Type B pancreatic cell (in vitro differentiated cells): ENCODE results near the gene ADAMTS16. TPM values are rescaled to one million over a fixed set of nuclear protein-coding genes. Genes with fewer than 3 reads are reported as not detected.

Experiments used
- DNase-seq: peaks from one replicate; pipeline ENCODE4 v3.0.0; 2021; ENCODE audit warnings: mixed read lengths; ENCODE audit not compliant: unreplicated experiment; ENCODE audit errors: extremely low spot score
- H3K27ac Mint-ChIP-seq: 2 replicates; pipeline ENCODE4 v1.8.0; 2021; ENCODE audit warnings: mild to moderate bottlenecking, mixed read lengths
- H3K27me3 Mint-ChIP-seq: 2 replicates; pipeline ENCODE4 v1.8.0; 2021; ENCODE audit warnings: mixed read lengths
- H3K36me3 Mint-ChIP-seq: 2 replicates; pipeline ENCODE4 v1.8.0; 2021; ENCODE audit warnings: mixed read lengths
- H3K4me1 Mint-ChIP-seq: one replicate; pipeline ENCODE4 v1.8.0; 2021; ENCODE audit warnings: mixed read lengths; ENCODE audit not compliant: unreplicated experiment
- H3K4me3 Mint-ChIP-seq: 2 replicates; pipeline ENCODE4 v1.8.0; 2021; ENCODE audit warnings: mild to moderate bottlenecking, mixed read lengths
- H3K9me3 Mint-ChIP-seq: 2 replicates; pipeline ENCODE4 v1.8.0; 2021; ENCODE audit warnings: mixed read lengths
- CTCF ChIP-seq: fragments of 200-600 bp; sonication (generic); conservative IDR thresholded peaks from 2 replicates; pipeline ENCODE4 v1.5.0; 2021; ENCODE audit warnings: antibody characterized with exemption, mild to moderate bottlenecking
- total RNA-seq: library from RNA; stranded (reverse); gene quantifications from 2 replicates; pipeline ENCODE4 v1.2.1, GENCODE V29; 2021; ENCODE audit warnings: low replicate concordance

The ADAMTS16 gene
- total RNA-seq, 1 donor from 2014 or later, result 23.3 TPM

- Mint-ChIP-seq H3K4me3 (no peak overlapping the region), H3K36me3 (no peaks in the 10 kb centered on the region), H3K4me1 (no peaks in the 10 kb centered on the region), H3K27ac (no peak overlapping the region), H3K27me3 (no peaks in the 10 kb centered on the region), H3K9me3 (no peaks in the 10 kb centered on the region)
- no peak for DNase-seq
- TF ChIP-seq CTCF, result no peak
These were observed 25.4 kb downstream of the ADAMTS16 start for GRCh38 chr5:5165541-5166002.

GRCh38 chr5:5169466-5169865 lies 29.3 kb downstream of the ADAMTS16 start:
- Mint-ChIP-seq H3K4me1 (no peaks in the 10 kb centered on the region), H3K9me3 (no peaks in the 10 kb centered on the region), H3K4me3 (no peak overlapping the region), H3K27ac (no peak overlapping the region), H3K36me3 (no peaks in the 10 kb centered on the region), H3K27me3 (no peaks in the 10 kb centered on the region)
- no peak for DNase-seq
- no peak for TF ChIP-seq CTCF

- H3K4me1 Mint-ChIP-seq, result peaks cover 26% of the 10 kb centered on the region
- no peaks in the 10 kb centered on the region for H3K9me3 Mint-ChIP-seq
- no peaks in the 10 kb centered on the region for H3K36me3 Mint-ChIP-seq
- TF ChIP-seq CTCF, result no peak
- no peak overlapping the region for H3K4me3 Mint-ChIP-seq
- no peak for DNase-seq
- peaks cover 4% of the 10 kb centered on the region for H3K27me3 Mint-ChIP-seq
- no peak overlapping the region for H3K27ac Mint-ChIP-seq
These were observed 38.0 kb downstream of the ADAMTS16 start for GRCh38 chr5:5178136-5178535.

- DNase-seq, result no peak
- Mint-ChIP-seq H3K9me3 (no peaks in the 10 kb centered on the region), H3K36me3 (no peaks in the 10 kb centered on the region), H3K4me3 (no peak overlapping the region), H3K27me3 (peaks cover 6% of the 10 kb centered on the region), H3K27ac (no peak overlapping the region), H3K4me1 (peaks cover 30% of the 10 kb centered on the region)
- no peak for TF ChIP-seq CTCF
These were observed 38.5 kb downstream of the ADAMTS16 start for GRCh38 chr5:5178580-5178979.

- no peak overlapping the region for H3K27ac Mint-ChIP-seq
- peaks cover 6% of the 10 kb centered on the region for H3K27me3 Mint-ChIP-seq
- no peak for TF ChIP-seq CTCF
- no peak for DNase-seq
- no peaks in the 10 kb centered on the region for H3K9me3 Mint-ChIP-seq
- peaks cover 32% of the 10 kb centered on the region for H3K4me1 Mint-ChIP-seq
- no peaks in the 10 kb centered on the region for H3K36me3 Mint-ChIP-seq
- H3K4me3 Mint-ChIP-seq, result no peak overlapping the region
These were observed 38.9 kb downstream of the ADAMTS16 start for GRCh38 chr5:5179079-5179478.

GRCh38 chr5:5179597-5179996 lies 39.5 kb downstream of the ADAMTS16 start:
- Mint-ChIP-seq H3K27me3 (peaks cover 6% of the 10 kb centered on the region), H3K9me3 (no peaks in the 10 kb centered on the region), H3K27ac (no peak overlapping the region), H3K4me3 (no peak overlapping the region), H3K36me3 (no peaks in the 10 kb centered on the region), H3K4me1 (peaks cover 32% of the 10 kb centered on the region)
- no peak for DNase-seq
- TF ChIP-seq CTCF, result no peak
